GM21526 (cell line): ENCODE results near the gene CDCA7L.
A peak's percentile ranks its signal among the peaks of the same experiment; 100 is the strongest.
"Not testable (repeated sequence)": the region's sequence is repeated elsewhere in the genome, so short reads cannot be mapped to it uniquely, and the experiment has no call there.

Source experiments
- ATAC-seq: cut with Tn5 transposase; IDR thresholded peaks from one replicate; pipeline ENCODE4 v1.9.1; 2021; ENCODE audit warnings: moderate library complexity; ENCODE audit not compliant: unreplicated experiment, low FRiP score

Gene CDCA7L

GRCh38 chr7:21946222-21946709 is 567 bp upstream of the CDCA7L start:
- ATAC-seq = no peak

DNA sequence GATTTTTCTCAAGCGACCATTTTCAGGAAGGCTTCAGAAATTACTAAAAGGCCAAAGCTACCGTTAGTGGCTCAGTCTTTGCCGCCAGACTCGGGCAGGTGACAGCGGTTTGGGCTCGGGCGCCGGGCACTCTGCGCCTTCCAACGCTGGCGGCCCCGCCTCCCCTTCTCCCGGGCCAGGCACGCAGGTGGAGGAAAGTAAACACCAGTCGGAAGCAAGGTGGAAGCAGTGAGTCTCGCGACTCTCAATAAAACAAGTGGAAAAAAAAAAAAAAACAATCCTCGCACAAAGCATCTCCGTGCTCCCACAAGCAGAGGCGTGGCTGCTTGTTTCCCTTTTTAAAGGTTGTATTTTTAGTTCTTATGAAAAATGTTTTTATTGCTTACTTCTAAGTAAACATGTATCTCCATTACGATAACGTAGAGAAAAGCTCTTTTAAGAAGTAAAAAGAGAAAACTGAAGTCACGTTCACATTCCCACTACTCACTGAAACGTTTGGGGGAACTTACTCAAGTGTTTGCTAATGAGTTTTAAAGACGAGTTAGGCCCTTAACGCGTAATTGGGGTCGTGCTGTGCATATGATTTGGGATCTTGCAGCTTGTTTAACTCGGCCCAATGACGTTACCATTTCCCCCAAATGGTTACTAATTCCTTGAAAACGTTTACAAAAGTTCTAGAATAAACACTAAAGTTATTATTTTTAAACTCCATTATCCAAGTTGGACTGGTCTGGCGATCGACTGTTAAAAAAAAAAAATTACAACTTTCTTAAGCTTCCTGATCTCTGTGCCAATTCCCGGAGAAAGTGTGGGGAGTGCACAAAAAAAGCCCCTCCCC is 864 bp downstream of the CDCA7L start:
- ATAC-seq = no peak

DNA sequence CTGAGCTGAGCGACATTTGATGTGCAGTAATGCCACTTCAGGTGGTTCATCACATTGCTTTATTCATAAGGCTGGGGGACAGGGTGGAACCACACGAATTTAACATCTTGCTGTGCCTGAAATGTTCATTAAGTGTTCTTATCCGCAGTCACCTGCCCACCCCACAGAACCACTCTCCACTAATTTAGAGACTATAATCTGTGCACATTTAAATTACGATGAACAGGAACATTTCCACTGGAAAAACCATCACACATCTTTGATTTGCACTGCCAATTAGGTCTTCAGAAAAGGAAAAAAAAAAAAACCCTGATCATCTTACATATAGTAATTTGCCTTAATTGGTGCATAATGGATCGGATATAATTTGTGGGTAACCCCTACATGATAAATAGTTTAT is 2.3 kb downstream of the CDCA7L start:
- ATAC-seq = no peak

GRCh38 chr7:21942955-21943354 is 2.7 kb downstream of the CDCA7L start:
- ATAC-seq = no peak

DNA sequence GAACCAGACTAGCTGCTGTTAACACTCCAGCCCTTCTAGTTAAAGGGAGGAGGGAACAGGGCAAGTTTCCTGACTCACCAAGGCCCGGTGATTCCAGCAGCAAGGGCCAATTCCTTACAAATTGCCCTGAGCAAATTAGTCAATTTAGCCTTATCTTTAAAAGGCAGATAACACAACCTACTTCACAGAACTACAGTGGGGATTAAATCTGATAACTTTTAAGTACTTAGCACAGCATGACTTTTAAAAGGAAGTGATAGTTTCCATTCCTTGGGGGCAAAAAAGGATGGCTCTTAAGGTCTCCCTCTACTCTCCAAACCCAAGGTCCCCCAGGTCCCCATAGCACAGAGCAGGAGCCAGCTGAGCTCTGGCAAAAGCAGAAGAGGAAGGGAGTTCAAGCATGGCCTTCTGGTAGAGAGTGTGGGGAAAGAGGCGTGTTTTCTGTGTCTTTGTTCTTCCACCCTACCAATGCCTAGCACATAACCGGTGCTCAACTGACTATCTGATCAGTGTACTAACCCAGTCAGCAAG is 4.0 kb downstream of the CDCA7L start:
- peak; percentile 21 for ATAC-seq

- no peak for ATAC-seq
These were observed 5.8 kb downstream of the CDCA7L start for GRCh38 chr7:21939858-21940372.

DNA sequence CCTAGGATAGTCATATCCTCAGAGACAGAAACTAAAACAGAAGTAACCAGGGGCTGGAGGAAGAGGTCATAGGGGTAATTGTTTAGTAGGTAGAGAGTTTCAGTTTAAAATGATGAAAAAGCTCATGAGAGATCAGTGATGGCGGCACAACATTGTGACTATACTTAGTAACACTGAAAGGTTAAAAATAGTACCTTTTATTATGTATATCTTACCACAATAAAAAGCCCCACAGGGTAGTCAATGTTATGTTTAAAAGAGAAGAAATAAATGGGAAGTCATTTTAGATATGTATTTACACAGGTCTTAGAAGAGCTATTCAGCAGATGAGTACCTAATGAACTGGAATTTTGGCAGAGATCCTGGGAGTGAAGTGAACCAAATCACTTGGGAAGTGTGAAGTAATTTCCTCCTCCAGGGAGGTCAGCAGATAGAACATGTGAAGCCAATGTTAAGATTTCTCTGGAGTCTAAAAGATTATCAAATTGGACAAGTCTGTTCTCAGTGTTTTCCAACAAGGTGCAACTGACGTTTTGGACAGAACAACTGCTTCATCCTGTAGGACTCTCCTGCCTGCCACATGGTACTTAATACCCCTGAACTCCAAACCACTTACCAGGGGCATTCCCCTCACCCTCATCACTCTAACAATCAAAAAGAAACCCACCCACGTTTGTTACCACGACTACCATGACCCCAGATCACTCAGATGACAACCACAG is 6.4 kb downstream of the CDCA7L start:
- ATAC-seq = peak; percentile 75

DNA sequence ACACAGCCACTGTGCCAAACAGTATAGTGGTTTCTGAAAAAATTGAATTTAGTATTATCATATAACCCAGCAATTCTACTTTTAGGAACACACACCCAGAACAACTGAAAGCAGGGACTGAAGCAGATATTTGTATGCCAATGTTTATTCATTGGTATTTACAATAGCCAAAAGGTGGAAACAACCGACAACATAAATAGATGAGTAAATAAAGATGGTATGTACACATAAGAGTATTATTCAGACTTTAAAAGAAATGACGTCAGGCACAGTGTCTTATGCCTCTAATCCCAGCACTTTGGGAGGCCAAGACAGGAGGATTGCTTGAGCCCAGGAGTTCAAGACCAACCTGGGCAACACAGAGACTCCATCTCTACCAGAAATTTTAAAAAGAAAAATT is 7.2 kb downstream of the CDCA7L start:
- no peak for ATAC-seq

- no peak for ATAC-seq
These were observed 10.9 kb downstream of the CDCA7L start for GRCh38 chr7:21934808-21935207.

GRCh38 chr7:21933293-21933692 is 12.4 kb downstream of the CDCA7L start:
- ATAC-seq = not testable (repeated sequence)

- ATAC-seq = no peak
These were observed 18.0 kb downstream of the CDCA7L start for GRCh38 chr7:21927693-21928092.

- no peak for ATAC-seq
These were observed 19.3 kb downstream of the CDCA7L start for GRCh38 chr7:21926448-21926847.

DNA sequence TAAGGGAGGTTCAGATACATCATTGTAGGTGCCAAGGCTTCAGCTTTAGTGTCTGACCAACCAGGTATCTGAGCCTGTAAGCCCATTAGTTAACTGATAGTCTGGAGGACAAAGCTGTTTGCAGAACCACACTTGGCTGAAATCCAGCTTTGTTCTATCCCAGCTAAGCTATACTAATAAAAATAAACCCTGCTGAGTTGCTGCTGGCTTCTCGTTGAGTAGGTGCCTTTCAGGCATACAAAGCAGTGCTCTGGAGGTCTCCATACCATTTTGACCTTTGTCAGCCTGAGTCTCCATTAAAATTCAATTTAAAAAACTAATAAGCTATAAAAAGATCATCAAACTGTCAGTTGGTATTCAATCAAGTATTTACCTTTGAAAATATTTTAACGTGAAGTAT is 22.0 kb downstream of the CDCA7L start:
- no peak for ATAC-seq

GRCh38 chr7:21922605-21923004 is 23.1 kb downstream of the CDCA7L start:
- no peak for ATAC-seq

GRCh38 chr7:21920936-21921335 is 24.8 kb downstream of the CDCA7L start:
- no peak for ATAC-seq

DNA sequence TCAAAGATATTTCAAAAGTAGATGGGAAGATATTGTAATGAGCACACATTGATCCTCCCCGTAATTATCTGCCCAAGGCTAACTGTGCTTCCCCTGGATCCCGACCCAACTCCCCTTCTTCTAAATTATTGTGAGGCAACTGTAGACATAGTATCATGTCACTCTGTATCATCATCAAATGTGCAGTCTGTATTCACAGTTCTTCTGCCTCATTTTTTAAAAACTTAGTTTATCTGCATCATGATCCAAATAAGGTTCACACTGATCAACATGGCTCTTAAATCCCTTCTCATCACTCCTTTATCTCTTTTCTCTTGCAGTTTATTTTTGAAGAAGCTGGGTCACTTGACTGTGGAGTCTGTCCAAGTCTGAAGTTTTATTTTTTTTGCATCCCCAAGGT is 27.5 kb downstream of the CDCA7L start:
- ATAC-seq = no peak

GRCh38 chr7:21916629-21917028 is 29.1 kb downstream of the CDCA7L start:
- ATAC-seq = no peak

GRCh38 chr7:21916176-21916575 is 29.5 kb downstream of the CDCA7L start:
- ATAC-seq = no peak

DNA sequence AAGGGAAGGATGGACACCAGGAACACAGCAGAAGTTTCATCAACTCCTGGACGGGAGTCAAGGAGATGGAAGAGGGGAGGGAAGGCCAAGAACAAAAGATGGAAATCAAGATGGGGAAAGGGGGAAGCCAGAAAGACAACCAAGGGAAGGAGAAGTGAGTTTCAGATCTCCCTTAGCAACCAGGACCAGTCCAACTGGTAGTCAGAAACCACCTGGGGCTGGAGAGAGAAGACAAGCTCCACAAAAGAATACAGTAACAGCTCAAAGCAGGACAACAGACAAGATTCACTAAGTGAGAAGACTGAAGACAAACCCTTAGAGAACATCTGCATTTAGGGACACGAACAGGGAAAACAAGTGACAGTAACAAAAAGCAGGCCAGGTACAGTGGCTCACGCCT is 30.6 kb downstream of the CDCA7L start:
- no peak for ATAC-seq

GRCh38 chr7:21914671-21915070 is 31.0 kb downstream of the CDCA7L start:
- no peak for ATAC-seq
